C1 segment of cervical spinal cord (tissue), 14 donors: ENCODE data around the gene CPEB4.

ENCODE experiments used
- DNase-seq, 14 donors: peaks; one replicate each; lab custom pipeline; 2025; lab: John Stamatoyannopoulos, UW

The CPEB4 gene

GRCh38 chr5:173972925-173973615, 84.9 kb downstream of the CPEB4 start:
- DNase-seq, result peak in 12 of 14 donors; percentile 45 to 80 (median 75)

- DNase-seq, result no peak
These were observed 85.4 kb downstream of the CPEB4 start for GRCh38 chr5:173973616-173973969.

GRCh38 chr5:173974688-173975239, 86.6 kb downstream of the CPEB4 start:
- DNase-seq, result no peak

GRCh38 chr5:173981185-173981761, 93.1 kb downstream of the CPEB4 start:
- DNase-seq, result no peak

GRCh38 chr5:173984218-173984617, 96.1 kb downstream of the CPEB4 start:
- DNase-seq, result peak in 1 of 14 donors; percentile 4

- no peak for DNase-seq
These were observed 100.6 kb downstream of the CPEB4 start, which contains the start of gene C5orf47 for GRCh38 chr5:173988554-173989431. C5orf47 (plus strand) TSS chr5:173989170; CDS start chr5:173989264, 94 bp downstream.

GRCh38 chr5:173989432-173990082, 101.4 kb downstream of the CPEB4 start:
- no peak for DNase-seq

- no peak for DNase-seq
These were observed 109.2 kb downstream of the CPEB4 start for GRCh38 chr5:173997331-173997730.

GRCh38 chr5:173998531-173998930, 110.4 kb downstream of the CPEB4 start:
- DNase-seq, result no peak

- no peak for DNase-seq
These were observed 111.9 kb downstream of the CPEB4 start for GRCh38 chr5:174000076-174000475.

- DNase-seq, result no peak
These were observed 115.6 kb downstream of the CPEB4 start for GRCh38 chr5:174003795-174004194.

GRCh38 chr5:174008922-174009321, 120.8 kb downstream of the CPEB4 start:
- no peak for DNase-seq

- no peak for DNase-seq
These were observed 122.2 kb downstream of the CPEB4 start for GRCh38 chr5:174010365-174010764.

- no peak for DNase-seq
These were observed 123.3 kb downstream of the CPEB4 start for GRCh38 chr5:174011441-174011840.
